GM18511 (cell line): Measurements from ENCODE around the gene LEFTY1.

ENCODE experiments used
- ATAC-seq: cut with Tn5 transposase; IDR thresholded peaks from one replicate; pipeline ENCODE4 v1.9.1; 2021; ENCODE audit warnings: mild to moderate bottlenecking, moderate library complexity; ENCODE audit not compliant: unreplicated experiment

LEFTY1 gene

GRCh38 chr1:225917101-225917500 is 28.2 kb upstream of the LEFTY1 start:
- no peak for ATAC-seq

- ATAC-seq, result no peak
Observed at GRCh38 chr1:225915538-225915991, 26.6 kb upstream of the LEFTY1 start.

GRCh38 chr1:225914947-225915346 is 26.0 kb upstream of the LEFTY1 start:
- ATAC-seq, result no peak

GRCh38 chr1:225914391-225914790 is 25.4 kb upstream of the LEFTY1 start:
- ATAC-seq, result no peak

GRCh38 chr1:225911191-225912130 is 22.5 kb upstream of the LEFTY1 start:
- peak; percentile 85 for ATAC-seq

- ATAC-seq, result no peak
Observed at GRCh38 chr1:225909477-225909876, 20.5 kb upstream of the LEFTY1 start.

- no peak for ATAC-seq
Observed at GRCh38 chr1:225908773-225909172, 19.8 kb upstream of the LEFTY1 start.

GRCh38 chr1:225908013-225908640 is 19.2 kb upstream of the LEFTY1 start:
- ATAC-seq, result no peak

- ATAC-seq, result no peak
Observed at GRCh38 chr1:225907341-225907740, 18.4 kb upstream of the LEFTY1 start.

GRCh38 chr1:225906467-225906866 is 17.5 kb upstream of the LEFTY1 start:
- no peak for ATAC-seq

GRCh38 chr1:225903623-225904022 is 14.7 kb upstream of the LEFTY1 start:
- ATAC-seq, result no peak

GRCh38 chr1:225899044-225899925 is 10.3 kb upstream of the LEFTY1 start:
- no peak for ATAC-seq

- ATAC-seq, result no peak
Observed at GRCh38 chr1:225897595-225898514, 8.9 kb upstream of the LEFTY1 start.

- ATAC-seq, result peak; percentile 100
Observed at GRCh38 chr1:225896937-225897549, 8.1 kb upstream of the LEFTY1 start.

GRCh38 chr1:225896494-225896893 is 7.5 kb upstream of the LEFTY1 start:
- ATAC-seq, result no peak

- no peak for ATAC-seq
Observed at GRCh38 chr1:225892307-225892706, 3.4 kb upstream of the LEFTY1 start.

GRCh38 chr1:225891229-225891972 is 2.5 kb upstream of the LEFTY1 start:
- no peak for ATAC-seq

GRCh38 chr1:225890346-225891228 is 1.6 kb upstream of the LEFTY1 start:
- no peak for ATAC-seq
